AG10803 (cell line): ENCODE results near the gene FAM47A.

ENCODE experiments used
- DNase-seq: peaks from one replicate; pipeline ENCODE4 v3.0.0; 2010; ENCODE audit warnings: low read depth
- H3K4me3 ChIP-seq: 2 replicates; pipeline ENCODE4 v1.5.1; 2011; ENCODE audit warnings: mild to moderate bottlenecking, low read length, control low read depth
- CTCF ChIP-seq: conservative IDR thresholded peaks from 2 replicates; pipeline ENCODE4 v1.5.1; 2011; ENCODE audit warnings: mild to moderate bottlenecking, low read length, control low read depth, inconsistent platforms

Gene FAM47A

GRCh38 chrX:34132028-34132427 is at the start of gene FAM47A:
Gene FAM47A, minus strand, starts transcription at chrX:34132314. Its CDS starts 36 bp downstream, at chrX:34132278.
- DNase-seq = no peak
- no peak within 1 kb of the TSS for H3K4me3 ChIP-seq
- TF ChIP-seq CTCF = no peak

- no peak for DNase-seq
- TF ChIP-seq CTCF = no peak
- H3K4me3 ChIP-seq = no peak overlapping the region
Measured at GRCh38 chrX:34147345-34147744, 15.2 kb upstream of the FAM47A start.

- no peak for DNase-seq
- H3K4me3 ChIP-seq = no peak overlapping the region
- TF ChIP-seq CTCF = no peak
Measured at GRCh38 chrX:34146906-34147305, 14.8 kb upstream of the FAM47A start.

GRCh38 chrX:34144246-34144645 is 12.1 kb upstream of the FAM47A start:
- TF ChIP-seq CTCF = no peak
- no peak overlapping the region for H3K4me3 ChIP-seq
- DNase-seq = no peak

- TF ChIP-seq CTCF = no peak
- DNase-seq = no peak
Measured at GRCh38 chrX:34140816-34141215, 8.7 kb upstream of the FAM47A start.

GRCh38 chrX:34130980-34131744 is 952 bp downstream of the FAM47A start:
- no peak overlapping the region for H3K4me3 ChIP-seq
- no peak for TF ChIP-seq CTCF
- DNase-seq = no peak

More at GRCh38 chrX:34140816-34141215, 8.7 kb upstream of the FAM47A start:
- H3K4me3 ChIP-seq = no peak overlapping the region

GRCh38 chrX:34130501-34130900 is 1.6 kb downstream of the FAM47A start:
- no peak for DNase-seq
- TF ChIP-seq CTCF = no peak
- H3K4me3 ChIP-seq = no peak overlapping the region
